Fibroblast of skin of left biceps (primary cell): ENCODE measurements around the gene PCSK1.
"Not testable (repeated sequence)": the region's sequence is repeated elsewhere in the genome, so short reads cannot be mapped to it uniquely, and the experiment has no call there.

Experiments
- DNase-seq, 2 experiments: peaks; one replicate each; pipeline ENCODE4 v3.0.0-alpha.2; 2013; ENCODE audit warnings: low read depth in 2 of 2

The PCSK1 gene

GRCh38 chr5:96372726-96373380, 60.2 kb downstream of the PCSK1 start:
- DNase-seq: no peak

DNA sequence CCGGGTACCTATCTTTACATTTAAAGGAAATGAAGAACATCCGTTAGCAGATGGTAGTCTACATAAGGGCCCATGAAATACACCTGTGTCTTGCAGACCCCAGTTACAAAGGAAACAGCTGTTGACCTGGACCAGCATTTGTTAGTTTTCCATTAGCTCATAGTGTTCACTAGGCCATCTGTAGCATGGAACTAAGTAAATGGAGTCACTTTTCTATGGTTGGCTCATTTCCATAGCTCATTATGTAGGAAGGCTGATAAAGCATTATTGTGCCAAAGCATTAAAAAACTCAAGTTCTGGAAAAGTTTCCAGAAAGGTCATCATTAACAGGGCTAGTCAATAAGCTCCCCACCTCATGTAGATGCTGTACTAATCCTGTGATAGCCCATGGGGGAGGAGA, 62.1 kb downstream of the PCSK1 start:
- DNase-seq: no peak

DNA sequence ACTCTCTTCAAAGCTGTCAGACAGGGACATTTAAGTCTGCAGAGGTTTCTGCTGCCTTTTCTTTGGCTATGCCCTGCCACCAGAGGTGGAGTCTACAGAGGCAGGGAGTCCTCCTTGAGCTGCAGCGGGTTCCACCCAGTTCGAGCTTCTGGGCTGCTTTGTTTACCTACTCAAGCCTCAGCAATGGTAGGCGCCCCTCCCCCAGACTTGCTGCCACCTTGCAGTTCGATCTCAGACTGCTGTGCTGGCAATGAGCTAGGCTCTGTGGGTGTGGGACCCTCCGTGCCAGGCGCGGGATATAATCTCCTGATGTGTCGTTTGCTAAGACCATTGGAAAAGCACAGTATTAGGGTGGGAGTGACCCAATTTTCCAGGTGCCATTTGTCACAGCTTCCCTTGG, 65.7 kb downstream of the PCSK1 start:
- not testable (repeated sequence) for DNase-seq

GRCh38 chr5:96354237-96354636, 78.8 kb downstream of the PCSK1 start:
- DNase-seq: no peak

DNA sequence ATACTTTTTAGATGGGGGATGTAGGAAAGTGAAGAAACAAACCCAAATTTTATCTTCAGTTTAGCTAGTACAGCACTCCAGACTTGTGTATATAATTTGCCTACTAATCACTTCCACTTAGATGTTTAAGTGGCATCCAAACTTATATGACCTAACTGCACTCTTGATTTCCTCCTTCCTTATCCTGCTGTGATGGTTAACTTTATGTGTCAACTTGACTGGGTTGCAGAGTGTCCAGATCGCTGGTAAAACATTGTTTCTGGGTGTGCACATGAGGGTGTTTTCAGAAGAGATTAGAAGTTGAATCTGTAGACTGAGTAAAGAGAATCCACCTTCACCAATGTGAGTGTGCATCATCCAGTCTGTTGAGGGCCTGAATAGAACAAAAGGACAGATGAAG, 79.8 kb downstream of the PCSK1 start:
- no peak for DNase-seq

DNA sequence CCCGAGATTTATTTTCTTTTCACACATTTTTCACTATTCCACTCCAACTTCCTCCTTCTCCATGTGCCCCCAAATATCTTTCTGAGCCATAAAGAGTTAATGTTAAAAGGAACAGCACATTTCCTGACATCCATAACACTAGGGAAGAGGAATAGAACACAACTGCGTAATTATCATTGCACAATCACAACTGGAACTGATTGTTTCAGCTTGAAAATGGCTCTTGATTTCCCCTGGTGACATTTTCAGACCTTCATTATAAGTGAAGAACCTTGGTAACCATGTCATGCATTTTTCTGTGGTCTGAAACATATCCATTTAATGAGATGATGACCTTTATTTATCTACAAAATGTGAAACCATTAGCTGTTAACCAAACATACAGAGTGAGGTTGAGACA, 82.4 kb downstream of the PCSK1 start:
- no peak for DNase-seq

GRCh38 chr5:96348536-96348935, 84.5 kb downstream of the PCSK1 start:
- DNase-seq: no peak

GRCh38 chr5:96347502-96348292, 85.4 kb downstream of the PCSK1 start:
- no peak for DNase-seq

DNA sequence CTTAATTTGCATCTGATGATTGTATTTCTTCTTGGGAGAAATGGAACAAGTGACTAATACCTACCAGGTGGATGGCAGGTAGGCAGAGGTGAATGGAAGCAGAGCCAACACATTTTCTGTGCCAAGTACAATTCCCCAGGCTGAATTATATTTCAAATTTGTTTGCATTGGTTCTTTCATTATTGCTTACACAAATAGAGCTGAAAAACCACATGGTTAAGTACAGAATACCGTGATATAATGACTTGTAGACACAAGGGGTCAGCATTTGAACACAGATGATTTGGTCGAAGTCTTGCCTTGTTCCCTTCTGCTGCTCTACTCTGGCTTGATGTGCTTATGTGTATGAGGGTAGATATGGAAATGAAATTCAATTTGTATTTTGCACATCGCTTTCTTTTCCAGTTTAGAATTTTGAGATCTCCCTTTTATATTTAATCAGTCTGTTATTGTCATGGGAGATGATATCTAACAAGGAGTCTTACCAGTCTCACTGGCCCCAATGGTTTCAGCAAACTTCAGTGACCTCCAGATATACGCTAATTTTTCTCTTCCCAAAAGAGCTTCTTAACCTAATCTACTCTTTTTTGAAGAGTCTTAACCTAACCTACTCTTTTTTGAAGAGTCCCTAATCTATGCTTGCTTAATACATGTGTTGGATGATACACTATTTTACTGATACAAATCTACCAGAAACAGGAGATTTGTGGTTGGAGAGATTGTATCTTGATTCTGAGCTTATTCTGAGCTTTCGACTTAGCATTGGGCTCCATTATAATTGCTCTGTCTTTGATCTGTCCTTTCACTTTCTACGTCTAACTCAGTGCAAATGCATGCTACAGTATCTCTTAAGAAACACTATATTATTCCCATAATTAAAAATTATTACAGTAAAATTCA, 88.1 kb downstream of the PCSK1 start:
- DNase-seq: no peak

DNA sequence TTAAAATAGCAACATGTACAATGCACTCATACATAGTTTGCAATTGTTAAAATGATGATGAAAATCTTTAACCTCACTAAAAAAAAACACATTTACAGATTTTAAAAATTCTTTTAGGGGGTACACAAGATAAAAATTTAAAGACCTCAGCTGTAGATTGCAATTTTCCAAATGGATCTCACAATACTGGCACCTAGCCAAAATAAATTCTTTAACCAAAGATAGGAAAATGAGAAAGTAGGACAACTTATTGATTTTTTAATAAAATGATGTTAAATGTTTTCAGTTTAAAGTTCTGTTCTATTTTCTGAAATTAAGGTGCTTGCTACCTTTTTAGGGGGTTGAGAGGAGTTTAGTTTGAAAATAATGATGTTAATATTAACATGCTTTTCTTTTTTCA, 90.0 kb downstream of the PCSK1 start:
- DNase-seq: no peak

- no peak for DNase-seq
These were observed 90.5 kb downstream of the PCSK1 start for GRCh38 chr5:96342581-96342980.
